Medulla oblongata (tissue), 1 donor: ENCODE data around the gene TTN.

Experiments used
- DNase-seq: peaks from one replicate; pipeline ENCODE4 v3.0.0-alpha.2; 2015; ENCODE audit errors: extremely low spot score

Gene TTN

GRCh38 chr2:178807227-178808008 is at the start of gene TTN:
Gene TTN, minus strand, starts transcription at chr2:178807423. Its CDS starts 2,781 bp downstream, at chr2:178804642.
- no peak for DNase-seq

- no peak for DNase-seq
Observed at GRCh38 chr2:178855151-178855550, 47.9 kb upstream of the TTN start.

DNA sequence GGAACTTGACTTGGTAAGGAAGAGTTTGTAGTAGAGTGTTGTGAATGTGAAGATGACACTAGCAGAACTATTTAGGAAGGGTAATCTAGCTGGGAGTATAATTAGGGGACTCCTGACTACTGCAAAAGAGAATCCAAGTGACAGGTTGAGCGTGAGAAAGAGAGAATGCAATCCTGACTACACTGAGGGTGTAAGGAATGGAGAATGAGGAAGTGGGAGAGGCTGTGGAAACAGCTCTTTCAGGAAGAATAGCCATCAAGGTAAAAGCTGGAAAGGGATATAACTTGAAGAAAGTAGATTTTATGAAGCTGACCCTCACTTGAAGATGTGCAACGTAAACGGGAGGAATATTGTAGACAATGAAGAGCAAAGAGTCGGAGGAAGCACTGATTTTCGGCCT is 41.1 kb upstream of the TTN start:
- no peak for DNase-seq

DNA sequence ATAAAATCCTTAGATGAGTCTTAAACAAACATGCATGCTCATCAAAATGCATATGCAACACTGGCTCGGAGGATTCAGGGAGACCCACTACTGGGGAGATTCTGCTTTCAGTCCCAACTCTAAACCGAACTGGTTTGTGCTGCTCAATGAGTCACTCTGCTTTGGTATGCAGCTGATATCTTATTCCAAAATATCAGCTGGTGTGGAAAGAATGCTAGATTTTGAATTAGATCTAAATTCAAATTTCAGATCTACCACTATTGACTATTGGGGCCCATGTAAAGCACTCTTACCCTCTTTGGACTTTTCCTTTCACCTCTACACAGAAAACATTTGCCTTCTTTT is 39.2 kb upstream of the TTN start:
- DNase-seq, result no peak

GRCh38 chr2:178845566-178846457 is 38.6 kb upstream of the TTN start:
- no peak for DNase-seq

GRCh38 chr2:178844701-178845100 is 37.5 kb upstream of the TTN start:
- DNase-seq, result no peak

GRCh38 chr2:178844269-178844668 is 37.0 kb upstream of the TTN start:
- DNase-seq, result peak; percentile 38

DNA sequence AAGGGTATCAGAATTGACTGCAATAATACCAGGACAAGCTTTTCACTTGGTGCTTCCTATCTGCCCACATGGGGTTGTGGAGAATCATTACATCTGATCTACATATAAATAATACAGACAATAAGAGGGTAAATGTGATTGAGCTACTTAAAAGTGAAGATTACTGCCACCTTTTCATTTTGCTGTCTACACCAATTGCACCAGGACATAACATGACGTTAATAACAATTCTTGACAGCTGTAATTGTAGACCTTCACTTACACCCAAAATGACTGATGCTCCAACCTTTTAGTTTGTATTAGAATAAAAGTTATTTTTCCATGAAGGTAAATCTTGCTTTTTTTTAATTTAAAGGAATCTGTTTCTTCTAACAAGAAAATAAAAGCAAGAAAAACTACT is 36.5 kb upstream of the TTN start:
- no peak for DNase-seq

- no peak for DNase-seq
Observed at GRCh38 chr2:178836807-178837206, 29.6 kb upstream of the TTN start.

GRCh38 chr2:178834086-178834485 is 26.9 kb upstream of the TTN start:
- no peak for DNase-seq

GRCh38 chr2:178833382-178833781 is 26.2 kb upstream of the TTN start:
- DNase-seq, result no peak

GRCh38 chr2:178830451-178830850 is 23.2 kb upstream of the TTN start:
- DNase-seq, result no peak

DNA sequence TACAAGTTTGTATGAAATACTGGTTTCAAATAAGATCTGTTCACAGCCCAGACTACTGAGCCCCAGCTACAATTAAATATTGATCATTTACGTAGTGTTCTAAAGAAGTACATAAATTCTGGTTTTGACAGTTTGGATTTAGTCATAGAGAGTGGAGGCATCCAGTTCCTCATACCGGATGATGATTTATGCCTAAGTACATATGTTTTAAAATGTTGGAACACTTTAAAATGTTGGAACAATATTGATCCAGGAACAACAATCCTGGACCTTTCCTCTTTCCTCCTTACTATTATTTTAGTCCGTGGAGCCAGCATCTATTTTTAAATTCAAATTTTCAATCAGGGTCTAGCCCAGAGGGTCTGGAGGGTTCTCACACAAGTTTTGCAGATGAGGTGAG is 22.8 kb upstream of the TTN start:
- DNase-seq, result no peak

GRCh38 chr2:178829299-178829960 is 22.2 kb upstream of the TTN start:
- DNase-seq, result peak; percentile 9

- DNase-seq, result no peak
Observed at GRCh38 chr2:178828486-178828881, 21.3 kb upstream of the TTN start.

DNA sequence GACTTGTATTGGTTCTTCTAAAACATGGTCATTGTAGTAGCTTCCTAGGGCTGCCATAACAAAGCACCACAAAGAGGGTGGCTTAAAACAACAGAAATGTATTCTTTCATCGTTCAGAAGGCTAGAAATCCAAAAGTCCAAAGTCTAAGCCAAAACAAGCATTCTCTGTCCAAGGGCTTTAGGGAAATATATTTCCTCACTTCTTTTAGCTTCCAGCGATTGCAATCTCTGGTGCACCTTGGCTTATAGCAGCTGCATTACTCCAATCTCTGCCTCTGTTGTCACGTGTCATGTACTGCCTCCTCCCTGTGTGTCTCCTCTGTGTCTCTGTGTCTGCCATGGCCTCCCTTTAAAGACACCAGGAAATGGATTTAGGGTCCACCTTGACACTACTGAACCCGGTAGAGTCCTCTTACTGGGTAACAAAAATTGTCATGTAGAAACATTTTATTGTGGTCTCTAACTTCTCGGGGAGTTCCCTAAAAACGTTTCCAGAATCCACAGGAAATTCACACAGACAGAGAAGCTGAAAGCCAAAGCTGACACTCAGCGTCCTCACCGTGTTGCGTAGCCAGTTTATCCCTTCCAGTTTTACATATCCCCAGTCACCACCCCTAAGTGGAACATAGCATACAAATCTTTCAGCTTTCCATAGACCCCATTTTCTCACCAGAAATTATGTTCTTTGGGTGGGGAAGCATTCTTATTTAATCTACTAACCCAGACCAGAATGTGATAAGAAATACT is 20.7 kb upstream of the TTN start:
- no peak for DNase-seq

GRCh38 chr2:178827111-178827510 is 19.9 kb upstream of the TTN start:
- DNase-seq, result no peak

DNA sequence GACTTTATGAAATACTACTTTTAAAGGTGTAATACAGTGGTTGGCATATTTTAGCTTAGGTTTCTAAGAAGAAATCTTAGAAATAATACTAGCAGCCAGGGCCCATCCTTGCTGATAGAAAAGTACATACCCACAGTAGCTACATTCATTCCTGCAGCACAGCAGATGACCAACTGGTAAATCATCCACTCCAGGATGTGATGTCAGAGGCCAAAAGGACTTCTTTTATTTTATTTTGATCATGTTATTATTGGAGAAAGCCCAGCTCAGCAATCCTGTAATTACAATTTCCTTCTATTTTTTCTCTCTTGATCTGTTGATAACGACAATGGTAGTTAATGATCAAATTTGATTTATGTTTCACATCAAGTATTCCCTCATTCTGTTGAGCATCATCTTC is 18.0 kb upstream of the TTN start:
- DNase-seq, result no peak

GRCh38 chr2:178824181-178824580 is 17.0 kb upstream of the TTN start:
- no peak for DNase-seq

DNA sequence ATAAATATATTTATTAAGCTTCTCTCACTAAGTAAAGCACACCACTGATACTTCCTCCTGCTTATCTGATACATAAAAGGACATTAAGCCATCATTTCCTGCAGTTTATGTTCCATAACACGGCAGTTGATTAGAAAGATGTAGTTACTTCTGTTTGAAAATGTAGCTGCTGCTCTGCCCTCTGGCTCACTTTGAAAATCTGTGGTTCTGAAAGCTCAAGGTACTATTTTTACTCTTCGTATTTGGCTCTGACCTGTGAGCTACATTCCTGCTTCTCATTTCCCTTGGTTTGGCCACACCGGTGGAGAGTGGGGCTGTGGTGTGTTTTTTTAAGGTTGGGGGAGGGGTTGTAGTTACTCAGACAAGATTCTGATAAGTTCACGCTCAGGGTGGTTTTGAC is 12.8 kb upstream of the TTN start:
- DNase-seq, result no peak

GRCh38 chr2:178819147-178819875 is 12.1 kb upstream of the TTN start:
- no peak for DNase-seq
